Activated CD8-positive, alpha-beta memory T cell treated with anti-CD3 and anti-CD28 coated beads, Interleukin-2, amount 50 U/mL, for 4 hours (primary cell): Measurements from ENCODE around the gene SERPINA12.
"Not testable (repeated sequence)": the region's sequence is repeated elsewhere in the genome, so short reads cannot be mapped to it uniquely, and the experiment has no call there.

ENCODE experiments used
- DNase-seq: peaks from one replicate; pipeline ENCODE4 v3.0.0-alpha.2; 2020

Gene SERPINA12

DNA sequence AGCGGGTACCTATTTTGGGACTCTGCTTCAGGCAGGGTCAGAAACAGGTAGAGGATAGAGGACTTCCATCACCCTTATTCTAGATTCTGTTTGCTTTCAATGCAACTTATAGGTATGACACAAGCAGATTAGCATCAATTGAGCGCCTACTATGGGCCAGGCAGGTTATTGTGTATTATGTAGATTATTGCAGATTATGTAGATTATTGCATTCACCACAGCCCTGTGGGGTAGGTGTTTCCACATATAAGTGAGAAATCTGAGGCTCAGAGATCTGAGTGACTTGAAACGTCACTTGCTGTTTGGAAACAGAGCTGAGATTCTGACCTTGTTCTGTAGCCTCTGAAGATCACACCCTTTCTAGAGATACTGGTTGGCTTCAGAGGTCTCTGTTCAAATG lies 26.2 kb upstream of the SERPINA12 start:
- no peak for DNase-seq

DNA sequence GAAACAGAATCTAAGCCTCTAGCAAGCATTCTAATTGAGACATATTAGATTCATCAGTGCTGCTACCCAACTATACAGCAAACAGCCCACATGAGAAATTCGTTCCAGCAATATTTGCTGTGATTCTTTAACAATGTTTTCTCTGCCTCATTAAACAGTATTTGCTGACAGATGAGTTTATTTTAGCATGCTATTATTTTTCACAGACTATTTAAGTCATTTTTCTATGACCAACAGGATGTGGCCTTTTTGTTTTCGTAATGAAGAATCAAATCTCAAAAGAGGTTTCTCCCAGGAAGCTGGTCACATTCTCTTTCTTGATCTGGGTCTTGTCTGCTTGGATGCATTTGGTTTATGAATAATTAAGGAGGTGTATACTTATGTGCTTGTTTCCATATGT lies 23.2 kb upstream of the SERPINA12 start:
- no peak for DNase-seq

DNA sequence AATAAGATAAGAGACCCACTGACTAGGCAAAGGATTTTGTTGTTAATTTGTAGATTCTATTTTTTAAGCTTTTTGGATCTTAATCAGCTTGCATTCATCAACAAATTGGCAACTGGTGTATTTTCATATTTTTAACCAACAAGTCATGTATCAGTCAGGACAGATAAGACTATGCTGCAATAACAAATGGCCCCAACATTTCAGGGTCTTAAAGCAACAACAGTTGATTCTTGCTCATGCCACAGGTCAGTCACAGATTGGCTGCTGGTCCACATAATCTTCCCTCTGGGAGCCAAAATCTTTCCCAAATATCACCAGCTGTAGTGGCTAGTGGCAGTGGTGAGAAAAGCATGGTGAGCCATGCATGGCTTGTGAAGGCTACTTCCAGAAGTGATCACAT lies 21.9 kb upstream of the SERPINA12 start:
- DNase-seq = no peak

DNA sequence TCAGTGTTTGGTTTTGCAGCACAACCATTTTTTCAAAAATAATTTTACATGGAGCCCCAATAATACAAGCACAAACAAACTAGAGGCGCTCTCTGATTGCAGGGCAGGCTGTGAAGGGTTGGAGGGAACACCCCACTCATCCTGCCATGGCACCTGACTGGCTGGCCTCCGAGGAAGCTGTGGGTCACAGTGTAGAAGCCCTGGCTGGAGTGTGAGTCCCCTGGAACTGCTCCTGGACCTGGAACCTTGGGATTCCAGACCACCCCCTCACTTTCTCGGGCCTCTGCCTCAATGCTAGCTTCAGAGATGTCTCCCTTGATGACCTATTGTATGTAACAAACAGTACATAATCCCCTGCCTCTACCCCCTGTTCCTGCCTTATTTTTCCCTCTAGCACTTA lies 14.8 kb upstream of the SERPINA12 start:
- no peak for DNase-seq

DNA sequence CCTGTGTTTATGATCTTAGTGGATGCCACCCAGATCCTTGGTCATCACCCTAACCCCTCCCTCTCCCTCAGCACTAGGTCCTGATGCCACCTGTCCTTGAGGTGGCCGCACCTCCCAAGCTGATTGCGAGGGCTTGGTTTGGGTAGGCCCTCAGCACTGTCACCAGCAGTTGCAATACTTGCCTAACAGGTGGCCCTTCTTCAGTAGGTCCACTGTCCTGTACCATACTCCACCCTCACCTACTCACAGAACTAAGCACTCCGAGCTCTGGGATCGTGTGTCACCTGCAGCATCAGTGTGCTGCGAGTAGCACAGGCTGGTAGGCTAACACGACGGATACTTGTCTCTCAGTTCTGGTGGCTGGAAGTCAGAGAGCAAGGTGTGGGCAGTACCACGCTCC lies 14.0 kb upstream of the SERPINA12 start:
- DNase-seq = no peak

DNA sequence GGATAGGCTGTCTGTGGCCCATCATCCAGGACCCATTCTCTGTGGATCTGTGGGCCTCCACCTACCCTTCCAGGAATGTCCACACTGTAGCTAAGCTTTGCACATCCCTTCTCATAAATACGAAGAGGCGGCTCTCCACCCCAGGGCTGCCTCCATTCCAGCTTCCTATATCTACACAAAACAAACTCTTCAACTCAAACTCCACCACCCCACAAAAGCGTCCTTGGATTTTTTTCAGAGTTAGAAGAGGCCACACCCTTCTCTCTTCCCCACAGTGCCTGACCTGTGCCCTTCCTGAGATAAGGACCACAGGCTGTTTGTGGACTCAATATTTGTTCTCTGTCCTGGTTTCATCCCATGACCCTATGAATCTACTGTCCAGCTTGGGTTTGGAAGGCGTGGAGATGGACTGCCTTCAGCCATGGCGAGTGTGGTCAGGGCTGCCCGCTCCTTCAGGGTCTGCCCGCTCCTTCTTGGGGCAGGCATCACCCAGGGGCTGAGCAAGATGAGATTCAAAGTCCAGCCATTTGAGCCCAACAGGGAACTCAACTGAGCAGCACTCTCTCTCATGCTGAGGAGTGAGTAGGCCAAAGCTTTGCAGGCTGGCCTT lies 13.0 kb upstream of the SERPINA12 start:
- no peak for DNase-seq

DNA sequence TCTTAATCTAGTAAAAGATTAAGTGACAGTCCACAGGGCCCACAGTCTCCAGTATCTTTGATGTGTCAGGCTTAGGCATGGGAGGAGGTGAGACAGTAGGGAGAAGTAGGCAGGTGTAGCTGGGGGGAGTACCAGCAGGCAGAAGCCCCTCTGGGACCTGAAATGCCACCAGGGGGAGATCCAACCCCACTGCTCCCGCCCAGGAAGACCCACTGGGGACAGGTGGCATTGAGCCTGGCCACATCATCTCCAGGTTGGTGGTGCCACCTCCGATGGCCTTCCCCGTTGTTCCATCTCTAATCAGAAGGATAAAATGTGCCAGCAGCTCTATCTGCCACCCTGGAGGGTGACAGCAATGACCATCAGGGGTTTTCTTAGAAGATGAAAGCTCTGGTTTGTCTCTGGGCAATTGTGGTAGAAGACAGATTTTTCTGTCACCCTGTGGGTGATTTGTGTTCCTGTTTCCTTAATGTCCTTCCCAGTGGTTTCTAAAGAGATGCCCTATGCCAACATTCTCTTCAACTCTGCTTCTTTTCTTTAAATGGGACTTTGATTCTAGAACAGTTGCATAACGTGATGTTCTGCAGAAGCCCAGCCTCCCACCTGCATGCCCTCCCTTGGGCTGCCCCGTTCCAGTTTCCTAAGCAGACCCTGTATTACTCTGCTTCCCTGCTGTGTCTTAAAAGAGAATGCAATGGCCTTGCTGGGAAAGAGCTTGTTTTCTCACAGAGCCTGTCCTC lies 12.3 kb upstream of the SERPINA12 start:
- no peak for DNase-seq

DNA sequence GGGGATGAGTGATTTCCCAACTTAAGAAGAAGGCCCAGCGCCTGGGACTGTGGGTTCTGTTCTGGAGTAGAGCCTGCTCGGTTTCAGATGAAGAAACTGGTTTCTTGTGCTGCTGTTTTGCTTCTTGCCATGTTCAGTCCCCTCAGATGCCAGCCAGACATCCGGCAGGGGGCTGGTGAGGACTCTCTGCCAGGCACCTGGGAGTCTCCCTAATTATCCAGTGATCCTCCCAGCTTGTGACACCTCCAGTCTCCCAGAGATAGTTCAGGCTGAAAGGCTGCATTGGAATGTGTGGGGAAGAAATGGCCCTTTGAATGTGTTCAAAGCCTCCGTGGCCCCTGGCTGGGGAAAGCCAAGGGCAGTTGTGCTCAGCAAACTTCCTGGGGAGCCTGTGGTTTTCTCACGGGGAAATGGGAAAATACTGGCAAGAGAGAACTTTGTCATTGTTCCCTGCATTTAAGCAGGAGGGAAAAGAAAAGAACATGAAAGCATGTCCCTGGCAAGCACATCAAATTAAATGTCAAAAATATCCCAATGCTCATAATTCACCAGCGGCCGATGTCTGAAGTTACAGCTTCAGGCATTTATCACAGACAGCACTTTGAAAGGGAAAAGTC lies 8.5 kb upstream of the SERPINA12 start:
- DNase-seq = no peak

DNA sequence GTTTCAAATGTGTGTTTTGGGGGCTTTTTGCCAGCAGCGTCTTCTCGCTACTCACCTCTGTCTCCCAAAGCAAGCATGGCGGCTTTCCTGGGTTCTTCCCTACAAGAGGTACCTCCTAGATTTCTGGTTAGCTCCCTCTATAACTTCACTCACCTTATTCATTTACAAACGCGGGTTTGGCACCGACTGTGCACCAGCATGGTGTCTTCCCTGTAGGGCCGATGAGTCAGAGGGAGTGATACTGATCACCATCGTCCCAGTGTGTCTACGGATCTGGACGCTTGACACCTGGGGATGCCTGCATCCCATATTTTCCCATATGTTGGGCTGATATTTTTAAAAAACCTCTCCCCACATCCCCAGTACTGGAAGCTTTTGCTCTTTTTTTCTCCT lies 8.0 kb upstream of the SERPINA12 start:
- DNase-seq = no peak

DNA sequence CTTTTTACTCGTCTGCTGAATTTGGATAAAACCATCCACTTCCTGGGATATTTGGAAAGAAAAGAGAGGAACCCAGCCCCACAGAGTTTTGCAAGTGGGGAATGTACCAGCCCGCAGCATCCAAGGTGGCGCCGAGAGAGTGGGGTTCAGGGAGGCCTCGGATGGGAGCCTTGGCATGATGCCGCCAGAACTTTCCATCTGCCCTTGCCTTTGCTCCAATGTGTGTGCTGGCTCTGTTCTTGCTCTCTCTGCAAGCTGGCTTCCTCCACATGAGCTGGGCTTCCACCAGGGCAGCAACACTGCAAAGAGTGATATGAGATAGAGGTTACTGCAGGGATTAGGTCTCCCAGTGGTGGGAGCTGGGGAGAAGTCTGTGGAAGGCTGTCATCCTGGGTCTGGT lies 6.6 kb upstream of the SERPINA12 start:
- DNase-seq = no peak

DNA sequence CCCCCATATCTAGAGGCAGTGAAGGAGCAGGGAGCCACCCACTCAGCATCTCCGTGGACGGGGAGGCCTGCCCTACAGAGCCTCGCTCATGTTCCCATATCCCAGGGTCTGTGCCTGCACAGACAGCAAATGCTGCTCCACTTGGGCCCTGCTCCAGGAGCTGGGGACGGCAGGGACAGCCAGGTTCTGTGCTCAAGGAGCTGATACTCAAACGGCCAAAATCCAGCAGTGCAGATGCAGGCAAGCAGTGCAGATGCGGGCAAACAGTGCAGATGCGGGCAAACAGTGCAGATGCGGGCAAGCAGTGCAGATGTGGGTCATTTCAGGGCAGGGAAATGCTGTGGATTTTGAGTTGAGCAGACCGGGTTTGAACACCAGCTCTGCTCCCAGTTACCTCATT lies 6.2 kb upstream of the SERPINA12 start:
- no peak for DNase-seq

DNA sequence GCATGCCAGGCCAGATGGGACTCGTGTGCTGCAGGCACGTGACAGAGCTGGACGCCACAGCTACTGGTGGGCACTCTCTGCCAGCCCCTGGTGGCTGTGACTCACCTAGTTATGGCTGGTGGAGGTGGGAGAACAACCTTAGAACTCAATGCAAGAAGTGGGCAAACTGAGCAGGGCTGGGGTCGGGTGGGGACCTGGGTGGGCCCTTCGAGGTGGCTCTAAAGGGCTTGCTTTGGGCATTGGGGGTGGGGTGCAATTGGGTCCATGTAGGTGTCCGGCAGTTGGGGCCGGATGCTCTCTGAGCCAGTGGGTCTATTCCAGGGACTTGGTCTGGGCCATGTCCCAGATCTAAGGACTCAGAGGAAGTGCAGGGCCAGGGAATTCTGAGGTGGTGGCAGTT lies 5.1 kb upstream of the SERPINA12 start:
- DNase-seq = no peak

DNA sequence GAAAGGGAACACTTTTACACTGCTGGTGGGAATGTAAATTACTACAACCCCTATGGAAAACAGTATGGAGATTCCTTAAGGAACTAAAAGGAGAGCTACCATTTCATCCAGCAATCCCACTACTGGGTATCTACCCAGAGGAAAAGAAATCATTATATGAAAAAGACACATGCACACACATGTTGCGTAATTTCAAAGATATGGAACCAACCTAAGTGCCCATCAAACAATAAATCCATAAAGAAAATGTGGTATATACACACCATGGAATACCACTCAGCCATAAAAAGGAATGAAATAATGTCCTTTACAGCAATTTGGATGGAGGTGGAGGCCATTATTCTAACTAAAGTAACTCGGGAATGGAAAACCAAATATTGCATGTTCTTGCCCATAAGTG lies 1.2 kb upstream of the SERPINA12 start:
- DNase-seq = not testable (repeated sequence)

DNA sequence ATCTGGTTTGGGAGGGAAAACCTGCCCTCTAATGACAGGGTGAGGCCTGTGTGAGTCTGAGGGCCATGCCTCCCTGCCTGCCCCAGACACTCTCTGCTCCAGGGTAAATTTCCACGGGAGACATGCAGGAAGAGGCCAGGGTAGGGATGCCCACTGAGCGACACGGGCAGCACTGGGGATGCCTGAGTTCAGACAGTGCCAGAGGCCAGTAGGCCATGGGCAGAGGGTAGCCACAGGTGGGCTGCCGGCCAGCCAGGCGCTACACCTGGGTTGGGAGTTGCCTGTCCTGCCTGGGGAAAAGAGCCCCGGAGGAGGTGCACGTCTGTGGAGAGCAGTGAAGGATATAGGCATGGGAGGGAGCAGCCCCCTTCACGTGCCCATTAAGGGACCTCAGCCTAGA lies 3.6 kb downstream of the SERPINA12 start:
- no peak for DNase-seq

DNA sequence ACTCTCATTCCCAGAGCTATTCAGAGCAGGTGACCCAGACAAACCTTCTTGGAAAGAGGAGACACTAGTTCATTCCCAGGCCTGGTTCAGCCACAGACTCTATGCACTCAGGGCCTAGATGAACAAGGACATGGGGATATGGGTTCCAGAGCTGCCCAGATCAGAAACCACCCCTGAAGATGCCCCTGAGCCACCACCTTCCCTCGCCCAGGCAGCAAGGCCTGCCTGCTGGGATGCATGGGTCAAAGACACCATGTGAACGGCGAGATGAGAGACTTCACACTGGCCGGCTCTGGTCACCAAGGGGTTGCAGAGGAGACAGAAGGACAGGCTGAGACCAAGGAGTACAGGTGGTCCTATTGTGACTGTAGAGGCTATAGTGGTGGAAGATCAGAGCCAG lies 4.1 kb downstream of the SERPINA12 start:
- DNase-seq = no peak

DNA sequence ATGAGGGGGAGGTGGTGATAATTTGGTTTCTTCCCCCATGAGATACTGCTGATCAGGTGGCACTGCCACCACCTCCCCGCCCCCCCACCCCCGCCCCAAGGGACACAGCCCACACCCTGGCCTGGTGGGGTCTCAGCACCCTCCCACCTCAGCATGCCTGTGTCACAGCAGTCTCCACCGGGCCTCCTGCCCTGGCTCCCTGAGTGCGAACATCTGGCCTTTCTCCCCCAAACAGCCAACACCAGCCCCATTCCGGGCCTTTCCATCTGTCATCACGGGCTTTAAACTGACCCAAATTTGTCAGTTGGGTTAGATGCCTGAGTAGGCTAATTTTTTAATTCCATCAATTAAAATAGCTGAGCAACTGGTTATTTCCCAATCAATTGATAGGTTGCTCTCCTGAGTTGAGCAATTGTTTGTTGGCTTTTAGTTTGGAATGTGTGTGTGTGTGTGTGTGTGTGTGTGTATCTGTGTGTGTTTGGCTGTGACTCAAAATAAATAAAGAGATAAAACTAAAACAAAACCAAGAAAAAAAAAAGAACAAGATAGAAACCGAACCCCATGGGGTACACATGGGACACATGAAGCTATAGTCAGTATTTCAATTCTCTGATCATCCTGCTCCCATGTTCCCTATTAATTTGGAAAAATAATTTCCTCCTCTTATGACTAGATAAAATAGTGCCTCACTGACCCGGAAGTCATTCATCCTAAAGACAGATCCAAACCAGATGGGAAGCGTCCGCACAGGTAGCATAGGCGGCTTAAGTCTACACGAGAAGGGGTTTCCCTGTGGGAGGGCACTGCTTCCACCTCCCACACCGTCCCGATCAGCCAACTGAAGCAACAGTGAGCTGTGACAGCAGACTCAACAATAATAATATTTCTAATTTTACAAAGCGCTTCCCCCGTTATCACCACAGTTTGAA lies 7.4 kb downstream of the SERPINA12 start:
- no peak for DNase-seq

DNA sequence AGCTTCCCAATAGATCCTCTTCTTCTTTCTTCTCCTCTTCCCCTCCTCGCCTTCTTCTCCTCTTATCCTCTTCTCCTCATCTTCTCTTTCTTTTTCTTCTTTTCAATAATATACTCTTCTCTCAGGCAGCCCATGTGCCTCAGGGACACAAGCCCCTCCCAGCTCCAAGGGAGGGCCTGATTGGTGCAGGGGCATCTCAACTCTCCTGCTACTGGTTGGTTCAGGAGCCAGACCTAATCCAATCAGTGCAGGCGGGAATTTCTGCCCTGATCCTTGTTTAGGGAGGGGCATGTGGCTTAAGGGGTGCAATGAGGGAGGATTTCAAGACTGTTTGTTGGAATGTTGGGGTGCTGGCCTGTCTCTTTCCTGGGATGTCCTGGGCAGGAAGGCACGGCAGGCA lies 9.0 kb downstream of the SERPINA12 start:
- DNase-seq = no peak

DNA sequence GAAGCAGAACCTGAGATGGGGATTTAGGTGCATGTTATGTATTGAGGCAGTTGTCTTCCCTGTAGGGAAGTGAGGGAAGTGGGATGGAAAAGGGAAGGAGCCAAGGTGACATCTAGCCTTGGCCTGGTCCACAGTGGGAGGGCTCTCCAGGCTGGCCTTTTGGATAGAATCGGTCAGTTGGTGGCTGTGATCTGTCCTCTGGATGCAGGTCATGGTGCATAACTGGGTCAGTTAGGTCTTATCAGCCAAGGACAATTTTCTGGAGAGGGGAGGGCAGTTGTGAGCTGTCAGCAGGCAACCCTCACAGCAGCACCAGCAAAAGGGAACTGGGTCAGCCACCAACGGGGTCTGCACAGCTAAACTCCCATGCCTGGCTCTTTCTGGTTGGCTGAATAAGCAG lies 9.6 kb downstream of the SERPINA12 start:
- no peak for DNase-seq

DNA sequence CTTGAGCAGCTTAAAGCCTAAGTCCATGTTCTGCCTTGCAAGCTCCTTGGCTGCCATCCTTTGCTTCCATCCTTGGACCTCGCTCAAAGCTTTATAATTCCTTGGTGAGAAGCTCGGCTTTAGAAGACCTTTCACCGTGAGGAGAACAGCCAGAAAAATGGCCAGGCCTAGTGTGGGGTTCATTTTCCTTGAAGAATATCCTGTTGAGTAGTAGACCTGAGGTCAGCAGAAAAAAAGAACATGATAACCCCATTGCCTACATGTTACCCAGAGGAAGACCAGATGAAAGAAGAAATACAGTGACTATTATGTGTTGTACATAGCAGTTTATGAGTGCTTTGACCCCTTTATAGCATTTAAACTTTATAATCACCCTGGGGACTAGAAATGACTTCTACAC lies 11.1 kb downstream of the SERPINA12 start:
- DNase-seq = no peak

DNA sequence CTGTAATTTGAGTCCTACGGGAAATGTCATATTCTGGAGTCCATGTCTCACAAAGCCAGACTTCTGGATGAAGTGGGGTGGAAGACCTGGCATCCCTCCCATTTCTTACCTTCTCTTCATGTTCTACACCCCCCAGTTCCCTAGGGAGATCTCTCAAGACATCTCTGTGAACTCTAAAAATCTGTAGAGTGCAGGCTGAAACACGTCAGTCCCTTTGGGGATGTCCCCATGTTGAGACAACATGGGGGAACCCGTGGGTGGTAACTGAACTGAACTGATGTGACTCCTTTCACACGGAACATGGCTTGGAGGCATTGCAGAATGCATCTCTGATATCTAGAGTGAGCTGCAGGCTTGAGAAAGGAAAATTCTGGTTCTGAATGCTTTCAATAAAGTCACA lies 15.2 kb downstream of the SERPINA12 start:
- no peak for DNase-seq

DNA sequence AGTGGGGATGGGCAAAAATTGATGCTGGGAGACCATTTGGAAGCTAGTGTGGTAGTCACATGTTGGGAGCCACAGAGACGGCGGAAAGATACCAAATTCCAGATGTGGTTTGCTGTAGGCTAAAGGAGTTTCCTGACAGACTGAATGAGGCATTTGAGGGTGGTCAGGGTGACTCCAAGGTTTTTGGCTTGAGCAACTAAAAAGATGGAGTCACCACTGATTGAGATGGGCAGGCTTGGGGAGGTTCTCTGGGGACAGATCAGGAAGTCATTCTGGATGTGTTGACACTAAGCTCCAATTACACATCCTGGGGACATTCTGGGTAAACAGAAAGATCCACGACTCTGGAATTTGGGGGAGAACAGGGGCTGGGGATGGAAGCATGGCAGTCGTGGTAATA lies 17.8 kb downstream of the SERPINA12 start:
- no peak for DNase-seq

DNA sequence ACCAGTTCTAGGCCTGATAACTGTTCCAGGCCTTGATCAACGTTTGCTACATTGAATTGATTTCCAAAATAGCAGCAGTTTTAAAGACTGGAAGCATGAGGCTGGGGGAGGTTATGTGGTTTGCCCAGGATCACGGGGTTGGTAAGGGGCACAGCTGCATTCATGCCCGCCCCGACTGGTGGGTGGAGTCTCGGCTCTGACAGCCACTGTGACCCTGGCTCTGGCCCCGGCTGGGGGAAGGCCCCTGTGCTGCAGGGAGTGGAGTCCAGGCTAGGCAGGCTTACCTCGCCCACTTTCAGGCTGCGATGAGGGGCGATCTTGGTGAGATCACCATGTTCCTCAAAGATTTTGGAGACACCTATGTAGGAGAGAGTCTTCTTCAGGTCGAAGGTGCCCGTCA lies 19.9 kb downstream of the SERPINA12 start:
- DNase-seq = no peak

DNA sequence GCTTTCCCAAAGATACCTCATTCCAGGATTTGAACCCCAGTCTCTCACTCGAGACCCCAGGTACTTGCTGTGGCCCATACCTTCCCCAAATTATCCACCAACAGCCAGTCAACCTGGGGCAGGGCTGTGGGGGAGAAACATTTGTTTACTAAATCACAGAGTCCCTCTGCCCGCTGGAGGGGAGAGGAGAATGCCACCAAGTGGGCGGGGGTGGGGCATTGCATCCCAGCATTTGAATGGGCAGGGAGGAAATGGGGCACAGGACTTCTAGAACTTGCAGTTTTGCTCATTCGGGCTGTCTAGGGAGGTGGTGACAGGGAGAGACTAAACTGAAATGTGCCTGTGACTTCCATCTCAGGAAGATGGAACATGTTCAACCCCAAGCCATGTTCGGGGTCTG lies 22.4 kb downstream of the SERPINA12 start:
- DNase-seq = no peak
